Heart right ventricle (tissue), 16 donors: ENCODE results near the gene BMERB1. TPM values are rescaled to one million over a fixed set of nuclear protein-coding genes. Genes with fewer than 3 reads are reported as not detected.
"Not testable (repeated sequence)": the region's sequence is repeated elsewhere in the genome, so short reads cannot be mapped to it uniquely, and the experiment has no call there.

Source experiments
- ATAC-seq, 8 donors: fragments of 200-7000 bp; cut with Tn5 transposase; one replicate each; pipeline ENCODE4 v1.9.1; 2020; ENCODE audit warnings: mild to moderate bottlenecking in 8 of 8, moderate library complexity in 8 of 8, moderate number of reproducible peaks in 1 of 8
- DNase-seq, 2 donors: peaks; one replicate each; pipeline ENCODE4 v3.0.0-alpha.2; 2020
- H3K27ac ChIP-seq, 10 donors: fragments of 200-600 bp; sonication (generic) in 2 of 10; one replicate each; pipeline versions ENCODE4 v1.5.0 to v1.8.0; 2020 to 2022; ENCODE audit warnings: mild to moderate bottlenecking in 3 of 10
- H3K27me3 ChIP-seq, 7 donors: fragments of 200-600 bp; one replicate each; pipeline ENCODE4 v1.8.0; 2021 to 2022; ENCODE audit warnings: mild to moderate bottlenecking in 2 of 7
- H3K36me3 ChIP-seq, 9 donors: fragments of 200-600 bp; sonication (generic) in 1 of 9; one replicate each; pipeline versions ENCODE4 v1.5.0 to v1.8.0; 2020 to 2022; ENCODE audit warnings: mild to moderate bottlenecking in 2 of 9
- H3K4me1 ChIP-seq, 9 donors: fragments of 200-600 bp; sonication (generic) in 1 of 9; one replicate each; pipeline versions ENCODE4 v1.5.0 to v1.8.0; 2020 to 2022; ENCODE audit warnings: mild to moderate bottlenecking in 4 of 9
- H3K4me3 ChIP-seq, 10 donors: fragments of 200-600 bp; sonication (generic) in 2 of 10; one replicate each; pipeline versions ENCODE4 v1.5.0 to v1.8.0; 2020 to 2022; ENCODE audit warnings: mild to moderate bottlenecking in 7 of 10, moderate library complexity in 2 of 10
- H3K9me3 ChIP-seq, 11 donors: fragments of 200-600 bp in 10 of 11; sonication (generic) in 2 of 11; one replicate each; pipeline versions ENCODE4 v1.5.0 to v1.8.0; 2013 to 2022; ENCODE audit warnings: mild to moderate bottlenecking in 2 of 11, control low read depth in 1 of 11, moderate library complexity in 1 of 11
- WGBS, 2 donors: extraction: QIAGEN DNeasy Blood & Tissue Kit; methylation state at CpG; one replicate each; pipeline ENCODE4 v1.1.7; 2013; ENCODE audit warnings: inconsistent platforms in 1 of 2; 5-methylcytosine and 5-hydroxymethylcytosine counted together
- intact Hi-C, 10 donors: fragments of 100-400 bp; cut with DNase I; formaldehyde crosslinking; loops; one replicate each; pipeline versions ENCODE4 v1.11.1 to v1.14.2; 2022
- polyA plus RNA-seq, 2 donors: library from polyadenylated mRNA; stranded (reverse); fragments of 200-250 nt; gene quantifications; one replicate each; pipeline ENCODE4 v1.2.3, GENCODE V29; 2013
- total RNA-seq, 10 donors: library from RNA; stranded (reverse); fragmentation: NEBNext Ultra II Directional in 3 of 10; extraction: Animal tissue kit (Norgen Biotek cat#: 25700) in 3 of 10; gene quantifications; one replicate each; pipeline versions ENCODE4 v1.2.1 to v1.2.4, GENCODE V29; 2021 to 2023
- TF ChIP-seq, protein P1 (sequence below), 9 donors: fragments of 200-600 bp; sonication (generic) in 2 of 9; IDR thresholded peaks; one replicate each; pipeline versions ENCODE4 v1.5.0 to v1.8.0; 2021 to 2022; ENCODE audit warnings: antibody characterized with exemption in 9 of 9, mild to moderate bottlenecking in 5 of 9, moderate library complexity in 1 of 9
- donor health status: Arrhythmogenic right ventricular cardiomyopathy.
- donor health status: ischemic (EF 13 %, LVEDD 7.1; RV severe dilation, severe dysfunction).
- donor health status: healthy with polysubstance abuse.
- donor health status: DM: no; HTN: yes; CAD: no.
- donor health status: DM: no; HTN: no; CAD: no.
- donor health status: ischemic (EF 25% LVEDD 6.9; RV normal size, moderate dysfunction).
- donor health status: ischemic (EF 25% LVEDD 5.7; RV mildly dilated, moderate dysfunction).
- donor health status: healthy.
- donor health status: DM: yes; HTN: yes; CAD: no.
- donor health status: Ischemic cardiomyopathy.
- donor health status: ischemic (EF 35%, LVEDD 5.7; RV mildly dilated, moderate dysfunction).
- donor health status: nonischemic (EF 11% LVEDD 7.7; RV severe dilation, severe dysfunction).
- donor health status: DM: yes; HTN: yes; CAD: no.
- donor health status: PGD.
- donor health status: ischemic (EF 29% LVEDD 5.4; RV normal size, mild dysfunction).
- donor health status: nonischemic (EF 23%, LVEDD 6.1; RV moderate dilation, normal function).

The BMERB1 gene
- total and polyA plus RNA-seq, 12 donors = 16.5 to 121 (median 78.9) TPM

DNA sequence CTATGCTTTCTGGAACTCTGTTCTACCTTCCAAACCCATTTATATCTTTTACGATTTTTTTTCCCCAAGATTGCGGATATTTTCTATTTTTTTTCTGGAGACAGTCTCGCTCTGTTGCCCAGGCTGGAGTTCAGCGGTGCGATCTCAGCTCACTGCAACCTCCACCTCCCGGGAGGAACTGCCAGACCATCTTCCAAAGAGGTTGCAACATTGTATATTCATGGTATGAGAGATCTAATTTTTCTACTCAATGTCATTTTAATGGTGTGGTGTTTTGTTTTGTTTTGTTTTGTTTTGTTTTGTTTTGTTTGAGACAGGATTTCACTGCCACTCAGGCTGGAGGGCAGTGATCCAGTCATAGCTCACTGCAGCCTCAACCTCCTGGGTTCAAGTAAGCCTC lies 8.5 kb upstream of the BMERB1 start:
- 84 to 86% methylated on average over 6 of the region's 6 CpGs for WGBS, 2 donors
- no peaks in the 10 kb centered on the region for H3K36me3 ChIP-seq
- H3K9me3 ChIP-seq = no peaks in the 10 kb centered on the region
- H3K27me3 ChIP-seq = no peaks in the 10 kb centered on the region
- peaks cover 0 to 11% (median 4%) of the 10 kb centered on the region in 9 donors for H3K4me1 ChIP-seq
- ATAC-seq (no peak), DNase-seq (no peak)
- no peak overlapping the region for H3K27ac ChIP-seq
- no peak overlapping the region for H3K4me3 ChIP-seq
- TF ChIP-seq, protein P1, sequence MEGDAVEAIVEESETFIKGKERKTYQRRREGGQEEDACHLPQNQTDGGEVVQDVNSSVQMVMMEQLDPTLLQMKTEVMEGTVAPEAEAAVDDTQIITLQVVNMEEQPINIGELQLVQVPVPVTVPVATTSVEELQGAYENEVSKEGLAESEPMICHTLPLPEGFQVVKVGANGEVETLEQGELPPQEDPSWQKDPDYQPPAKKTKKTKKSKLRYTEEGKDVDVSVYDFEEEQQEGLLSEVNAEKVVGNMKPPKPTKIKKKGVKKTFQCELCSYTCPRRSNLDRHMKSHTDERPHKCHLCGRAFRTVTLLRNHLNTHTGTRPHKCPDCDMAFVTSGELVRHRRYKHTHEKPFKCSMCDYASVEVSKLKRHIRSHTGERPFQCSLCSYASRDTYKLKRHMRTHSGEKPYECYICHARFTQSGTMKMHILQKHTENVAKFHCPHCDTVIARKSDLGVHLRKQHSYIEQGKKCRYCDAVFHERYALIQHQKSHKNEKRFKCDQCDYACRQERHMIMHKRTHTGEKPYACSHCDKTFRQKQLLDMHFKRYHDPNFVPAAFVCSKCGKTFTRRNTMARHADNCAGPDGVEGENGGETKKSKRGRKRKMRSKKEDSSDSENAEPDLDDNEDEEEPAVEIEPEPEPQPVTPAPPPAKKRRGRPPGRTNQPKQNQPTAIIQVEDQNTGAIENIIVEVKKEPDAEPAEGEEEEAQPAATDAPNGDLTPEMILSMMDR (IDR thresholded peaks at IDR 0.05) = no peak
- intact Hi-C loops = loop anchor here in 9 of 10 donors (2.0 to 10.0 kb wide), 8 partner anchors 125 to 289 kb away; no protein-coding TSS in a partner anchor

DNA sequence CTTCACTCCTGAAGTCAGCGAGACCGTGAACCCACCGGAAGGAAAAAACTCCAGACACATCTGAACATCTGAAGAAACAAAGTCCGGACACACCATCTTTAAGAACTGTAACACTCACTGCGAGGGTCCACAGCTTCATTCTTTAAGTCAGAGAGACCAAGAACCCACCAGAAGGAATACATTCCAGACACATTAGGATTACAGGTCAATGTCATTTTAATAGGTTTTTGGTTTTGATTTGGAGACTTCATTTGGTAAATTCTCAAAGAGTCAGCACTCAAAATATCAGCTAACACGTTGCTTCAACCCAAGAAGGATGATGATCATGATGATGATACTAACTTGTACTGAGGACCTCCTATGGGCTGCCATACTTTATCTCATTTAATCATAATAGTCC lies 7.6 kb upstream of the BMERB1 start:
- TF ChIP-seq, protein P1 (IDR thresholded peaks at IDR 0.05) = no peak
- no peak overlapping the region for H3K4me3 ChIP-seq
- H3K27ac ChIP-seq = no peak overlapping the region
- H3K4me1 ChIP-seq = peaks cover 0 to 11% (median 4%) of the 10 kb centered on the region in 9 donors
- no peaks in the 10 kb centered on the region for H3K9me3 ChIP-seq
- ATAC-seq = no peak
- H3K27me3 ChIP-seq = no peaks in the 10 kb centered on the region
- 82 to 83% methylated on average over 6 of the region's 6 CpGs for WGBS, 2 donors
- no peaks in the 10 kb centered on the region for H3K36me3 ChIP-seq
- no peak for DNase-seq
- intact Hi-C loops = loop anchor here in 9 of 10 donors (2.0 to 10.0 kb wide), 8 partner anchors 124 to 288 kb away; no protein-coding TSS in a partner anchor

DNA sequence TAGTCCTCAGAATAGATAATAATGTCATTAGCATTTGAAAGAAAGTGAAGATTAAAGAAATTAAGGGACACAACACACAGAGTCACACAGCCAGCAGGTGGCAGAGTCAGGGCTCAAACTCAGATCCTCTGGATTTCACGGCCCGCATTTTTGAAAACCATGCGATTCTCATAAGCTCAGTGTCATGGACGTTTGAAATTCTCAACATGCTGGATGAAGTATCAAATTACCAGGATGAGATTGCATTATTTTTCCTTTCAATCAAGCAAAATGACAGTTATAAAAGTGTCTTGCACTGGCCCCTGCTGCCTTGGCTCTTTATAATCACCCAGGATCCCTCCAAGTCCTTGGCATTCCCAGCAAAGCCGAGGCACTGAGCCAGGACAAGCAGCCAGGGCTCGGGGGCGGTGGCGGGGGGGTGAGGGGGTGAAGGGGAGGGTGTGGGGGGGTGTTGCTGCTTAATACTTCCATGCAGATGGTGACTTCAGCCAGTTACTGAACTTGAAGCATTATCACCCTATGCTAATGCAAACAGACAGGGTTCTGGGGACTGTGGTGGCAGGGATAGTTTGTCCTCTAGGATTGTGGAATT lies 6.6 kb upstream of the BMERB1 start:
- TF ChIP-seq, protein P1 (IDR thresholded peaks at IDR 0.05) = peak; percentile 37 to 82 (median 66)
- Histone ChIP-seq H3K9me3 (no peaks in the 10 kb centered on the region), H3K27ac (peak overlapping the region in 5 of 10 donors; percentile 23 to 60 (median 44)), H3K4me3 (peak overlapping the region in 3 of 10 donors; percentile 10 to 39 (median 25)), H3K4me1 (peaks cover 0 to 11% (median 4%) of the 10 kb centered on the region in 9 donors), H3K27me3 (no peaks in the 10 kb centered on the region), H3K36me3 (no peaks in the 10 kb centered on the region)
- DNase-seq (peak; percentile 73 to 77), ATAC-seq (peak; percentile 87 to 94 (median 90))
- 2 to 5% methylated on average over 8 of the region's 8 CpGs for WGBS, 2 donors
- intact Hi-C loops = loop anchor here in 9 of 10 donors (2.0 to 10.0 kb wide), 8 partner anchors 123 to 287 kb away; no protein-coding TSS in a partner anchor

DNA sequence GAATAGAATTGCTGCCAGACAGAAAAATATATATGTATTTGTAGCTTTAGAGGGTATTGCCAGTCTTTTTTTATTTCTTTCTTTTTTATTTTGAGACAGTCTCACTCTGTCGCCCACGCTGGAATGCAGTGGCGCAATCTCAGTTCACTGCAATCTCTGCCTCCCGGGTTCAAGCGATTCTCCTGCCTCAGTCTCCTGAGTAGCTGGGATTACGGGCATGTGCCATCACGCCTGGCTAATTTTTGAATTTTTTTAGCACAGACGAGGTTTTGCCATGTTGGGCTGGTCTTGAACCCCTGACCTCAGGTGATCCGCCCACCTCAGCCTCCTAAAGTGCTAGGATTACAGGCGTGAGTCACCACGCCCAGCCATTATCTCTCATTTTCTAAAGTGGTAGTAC lies 3.5 kb upstream of the BMERB1 start:
- intact Hi-C loops = loop anchor here in 4 of 10 donors (5.0 to 10.0 kb wide), 5 partner anchors 54 to 184 kb away; no protein-coding TSS in a partner anchor
- H3K36me3 ChIP-seq, DNase-seq, ATAC-seq, H3K4me3 ChIP-seq, H3K9me3 ChIP-seq, H3K27ac ChIP-seq: not testable (repeated sequence)
- H3K4me1 ChIP-seq = peaks cover 3 to 26% (median 12%) of the 10 kb centered on the region in 9 donors
- H3K27me3 ChIP-seq = peaks cover 0 to 30% (median 0%) of the 10 kb centered on the region in 7 donors
- 86 to 88% methylated on average over 11 of the region's 11 CpGs for WGBS, 2 donors

DNA sequence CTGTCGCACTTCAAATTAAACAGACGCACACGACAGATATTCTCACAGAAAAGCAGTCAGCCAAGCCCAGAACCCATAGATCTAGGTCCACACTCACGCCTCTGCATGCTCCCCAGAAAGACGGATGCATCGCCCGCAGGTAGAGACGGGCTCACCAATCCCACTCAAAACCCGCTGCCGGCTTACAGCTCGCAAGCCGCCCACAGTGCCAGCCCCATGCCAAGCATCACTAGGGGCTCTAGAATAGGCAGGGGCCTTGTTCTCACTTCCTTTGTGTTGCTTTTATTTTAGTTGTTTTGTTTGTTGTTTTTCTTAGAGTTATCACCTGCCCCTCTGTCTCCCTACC lies 336 bp upstream of the BMERB1 start:
- intact Hi-C loops = loop anchor here in 5 of 10 donors (1.0 to 10.0 kb wide), 6 partner anchors 25 to 181 kb away; no protein-coding TSS in a partner anchor
- Histone ChIP-seq H3K4me3 (peak overlapping the region; percentile 63 to 92 (median 82)), H3K4me1 (peaks cover 3 to 20% (median 9%) of the 10 kb centered on the region in 9 donors), H3K27me3 (peaks cover 0 to 38% (median 0%) of the 10 kb centered on the region in 7 donors), H3K27ac (peak overlapping the region in 6 of 10 donors; percentile 21 to 84 (median 76)), H3K36me3 (no peaks in the 10 kb centered on the region), H3K9me3 (no peaks in the 10 kb centered on the region)
- ATAC-seq = peak in 7 of 8 donors; percentile 6 to 32 (median 16)
- 28 to 34% methylated on average over 12 of the region's 12 CpGs for WGBS, 2 donors
- no peak for DNase-seq
- TF ChIP-seq, protein P1 (IDR thresholded peaks at IDR 0.05) = no peak
